Measurements from ENCODE around the gene EIF3M.

The EIF3M gene

DNA sequence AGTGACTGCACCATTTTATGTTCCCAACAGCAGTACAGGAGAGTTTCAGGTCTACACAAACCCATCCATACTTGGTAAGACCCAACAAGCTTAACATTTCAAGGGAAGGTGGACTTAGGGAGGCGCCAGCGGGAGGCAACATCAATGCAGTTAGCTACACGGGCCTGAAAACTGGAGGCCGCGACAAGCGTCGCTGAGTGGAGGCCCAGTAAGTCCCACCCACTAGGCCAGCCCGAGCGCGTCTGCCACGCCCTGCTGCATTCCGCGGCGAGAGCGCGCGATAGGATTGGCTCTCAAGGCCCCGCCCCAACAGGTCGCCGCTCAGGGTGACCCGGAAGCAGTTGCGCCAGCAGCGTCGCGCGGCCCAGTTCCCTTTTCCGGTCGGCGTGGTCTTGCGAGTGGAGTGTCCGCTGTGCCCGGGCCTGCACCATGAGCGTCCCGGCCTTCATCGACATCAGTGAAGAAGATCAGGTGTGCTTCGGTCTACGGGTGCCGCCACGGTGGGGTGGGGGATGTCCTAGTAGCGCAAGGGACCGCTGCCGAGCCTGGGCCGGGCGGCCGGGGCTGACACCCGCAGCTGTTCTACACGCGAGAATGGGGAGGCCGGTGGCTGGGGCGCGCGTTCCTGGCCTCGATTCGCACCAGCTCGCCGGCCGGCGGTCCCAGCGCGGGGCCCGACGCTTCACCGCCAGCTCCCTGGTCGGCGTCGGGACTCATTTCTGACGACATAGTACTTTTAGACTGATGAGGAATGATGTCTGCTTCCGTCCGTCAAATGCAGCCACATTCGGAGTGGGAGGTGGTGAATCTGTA is at the start of gene EIF3M:
EIF3M (plus strand) TSS at position 373 of the 813 bp plus-strand sequence; CDS start at position 430, 57 bp downstream.
- Mint-ChIP-seq H3K27me3 (ENCODE audit: low read depth, poor library complexity) (no peaks in the 10 kb centered on the region), H3K36me3 (ENCODE audit: low read depth) (peaks cover 34% of the 10 kb centered on the region), H3K9me3 (no peaks in the 10 kb centered on the region), H3K4me1 (peaks cover 38% of the 10 kb centered on the region), H3K4me3 (peak within 1 kb of the TSS; percentile 84), H3K27ac (peak within 1 kb of the TSS; percentile 99)
- DNase-seq = peak; percentile 94
- TF ChIP-seq, protein P1, sequence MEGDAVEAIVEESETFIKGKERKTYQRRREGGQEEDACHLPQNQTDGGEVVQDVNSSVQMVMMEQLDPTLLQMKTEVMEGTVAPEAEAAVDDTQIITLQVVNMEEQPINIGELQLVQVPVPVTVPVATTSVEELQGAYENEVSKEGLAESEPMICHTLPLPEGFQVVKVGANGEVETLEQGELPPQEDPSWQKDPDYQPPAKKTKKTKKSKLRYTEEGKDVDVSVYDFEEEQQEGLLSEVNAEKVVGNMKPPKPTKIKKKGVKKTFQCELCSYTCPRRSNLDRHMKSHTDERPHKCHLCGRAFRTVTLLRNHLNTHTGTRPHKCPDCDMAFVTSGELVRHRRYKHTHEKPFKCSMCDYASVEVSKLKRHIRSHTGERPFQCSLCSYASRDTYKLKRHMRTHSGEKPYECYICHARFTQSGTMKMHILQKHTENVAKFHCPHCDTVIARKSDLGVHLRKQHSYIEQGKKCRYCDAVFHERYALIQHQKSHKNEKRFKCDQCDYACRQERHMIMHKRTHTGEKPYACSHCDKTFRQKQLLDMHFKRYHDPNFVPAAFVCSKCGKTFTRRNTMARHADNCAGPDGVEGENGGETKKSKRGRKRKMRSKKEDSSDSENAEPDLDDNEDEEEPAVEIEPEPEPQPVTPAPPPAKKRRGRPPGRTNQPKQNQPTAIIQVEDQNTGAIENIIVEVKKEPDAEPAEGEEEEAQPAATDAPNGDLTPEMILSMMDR (IDR thresholded peaks at IDR 0.05) = no peak

DNA sequence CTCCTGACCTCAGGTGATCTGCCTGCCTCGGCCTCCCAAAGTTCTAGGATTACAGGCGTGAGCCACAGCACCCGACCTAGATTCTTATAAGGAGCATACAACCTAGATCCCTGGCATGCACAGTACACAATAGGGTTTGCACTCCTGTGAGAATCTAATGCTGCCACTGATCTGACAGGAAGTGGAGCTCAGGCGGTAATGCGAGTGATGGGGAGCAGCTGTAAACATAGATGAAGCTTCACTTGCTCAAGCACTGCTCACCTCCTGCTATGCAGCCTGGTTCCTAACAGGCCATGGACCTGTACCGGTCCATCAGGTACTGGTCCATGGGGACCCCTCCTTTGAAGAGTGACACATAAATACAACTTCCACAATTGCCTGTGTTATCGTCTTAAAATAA is 44.8 kb upstream of the EIF3M start:
- Mint-ChIP-seq H3K4me1 (peaks cover 15% of the 10 kb centered on the region), H3K27me3 (ENCODE audit: low read depth, poor library complexity) (peaks cover 11% of the 10 kb centered on the region), H3K27ac (no peak overlapping the region), H3K36me3 (ENCODE audit: low read depth) (peaks cover 9% of the 10 kb centered on the region), H3K4me3 (no peak overlapping the region), H3K9me3 (peaks cover 20% of the 10 kb centered on the region)
- TF ChIP-seq, protein P1 (IDR thresholded peaks at IDR 0.05) = no peak
- no peak for DNase-seq

DNA sequence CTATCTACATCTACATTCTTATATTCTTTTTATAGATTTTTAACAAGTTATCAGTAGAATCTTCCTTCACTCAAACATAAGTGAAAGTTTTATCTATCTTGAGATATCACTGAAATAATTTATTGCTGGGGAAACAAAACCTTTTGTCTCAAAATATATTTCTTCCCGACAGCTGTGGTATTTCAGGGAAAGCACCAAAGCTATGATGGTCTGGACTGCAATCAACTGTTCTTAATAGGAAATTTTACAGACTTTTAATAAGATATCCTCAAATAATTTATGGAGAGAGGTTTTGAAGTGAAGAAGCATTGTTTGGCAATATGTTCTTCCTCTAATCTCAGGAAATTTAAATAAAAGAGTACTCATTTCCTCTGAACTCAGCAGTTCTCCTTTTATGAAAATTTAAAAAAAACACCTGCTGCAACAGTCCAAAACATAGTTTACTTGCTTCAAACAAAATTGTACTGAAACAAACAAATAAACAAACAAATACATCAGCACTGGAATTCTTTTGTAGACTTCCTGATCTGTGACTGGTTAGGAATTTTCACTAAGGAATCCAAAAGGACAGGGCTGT is 33.9 kb upstream of the EIF3M start:
- TF ChIP-seq, protein P1 (IDR thresholded peaks at IDR 0.05) = no peak
- Mint-ChIP-seq H3K27ac (no peak overlapping the region), H3K36me3 (ENCODE audit: low read depth) (peaks cover 6% of the 10 kb centered on the region), H3K9me3 (peaks cover 33% of the 10 kb centered on the region), H3K27me3 (ENCODE audit: low read depth, poor library complexity) (peaks cover 7% of the 10 kb centered on the region), H3K4me3 (no peak overlapping the region), H3K4me1 (peaks cover 36% of the 10 kb centered on the region)
- no peak for DNase-seq

DNA sequence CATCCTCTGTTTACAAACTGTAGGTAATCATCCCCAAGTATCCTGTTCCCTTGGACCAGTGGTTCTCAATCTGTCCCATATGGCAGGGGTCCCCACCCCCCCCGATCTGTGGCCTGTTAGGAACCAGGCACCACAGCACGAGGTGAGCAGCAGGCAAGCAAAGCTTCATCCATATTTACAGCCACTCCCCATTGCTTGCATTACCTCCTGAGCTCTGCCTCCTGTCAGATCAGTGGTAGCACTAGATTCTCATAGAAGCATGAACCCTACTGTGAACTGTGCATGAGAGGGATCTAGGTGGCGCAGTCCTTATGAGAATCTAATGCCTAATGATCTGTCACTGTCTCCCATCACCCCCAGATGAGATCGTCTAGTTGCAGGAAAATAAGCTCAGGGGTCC is 33.4 kb upstream of the EIF3M start:
- Mint-ChIP-seq H3K27ac (peak overlapping the region; percentile 53), H3K4me1 (peaks cover 39% of the 10 kb centered on the region), H3K9me3 (peaks cover 33% of the 10 kb centered on the region), H3K36me3 (ENCODE audit: low read depth) (peaks cover 6% of the 10 kb centered on the region), H3K4me3 (no peak overlapping the region), H3K27me3 (ENCODE audit: low read depth, poor library complexity) (peaks cover 7% of the 10 kb centered on the region)
- TF ChIP-seq, protein P1 (IDR thresholded peaks at IDR 0.05) = no peak
- no peak for DNase-seq

DNA sequence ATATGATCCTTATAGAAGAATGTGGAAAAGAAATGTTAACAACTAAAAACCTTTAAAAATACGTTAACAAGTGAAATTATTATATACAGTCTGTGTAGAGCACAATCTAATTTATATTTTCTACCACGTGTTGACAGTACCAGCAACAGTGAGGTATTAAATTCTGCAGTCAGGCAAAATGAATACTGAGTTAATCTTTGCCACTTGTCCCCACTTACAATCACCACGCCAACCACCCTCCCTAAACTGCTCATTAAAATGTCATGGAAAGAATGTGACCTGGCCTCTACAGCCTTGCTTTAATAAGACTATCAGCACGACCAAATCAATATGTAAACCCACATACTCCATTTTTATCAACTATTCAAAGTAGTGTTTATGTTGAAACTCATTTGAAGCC is 28.5 kb upstream of the EIF3M start:
- no peaks in the 10 kb centered on the region for H3K36me3 Mint-ChIP-seq (ENCODE audit: low read depth)
- peaks cover 12% of the 10 kb centered on the region for H3K9me3 Mint-ChIP-seq
- peaks cover 37% of the 10 kb centered on the region for H3K4me1 Mint-ChIP-seq
- no peak for DNase-seq
- H3K27ac Mint-ChIP-seq = no peak overlapping the region
- H3K4me3 Mint-ChIP-seq = no peak overlapping the region
- H3K27me3 Mint-ChIP-seq (ENCODE audit: low read depth, poor library complexity) = peaks cover 3% of the 10 kb centered on the region
- TF ChIP-seq, protein P1 (IDR thresholded peaks at IDR 0.05) = no peak
